GM18507 (cell line): Measurements from ENCODE around the gene MACF1.

Experiments used
- DNase-seq: peaks from one replicate; pipeline ENCODE4 v3.0.0; 2011; ENCODE audit warnings: low read depth; ENCODE audit not compliant: insufficient read length; ENCODE audit errors: extremely low spot score
- FAIRE-seq: peaks from 2 replicates; lab custom pipeline; 2011; peaks lifted over from hg19 to GRCh38; lab: Jason Lieb, UNC

The MACF1 gene

DNA sequence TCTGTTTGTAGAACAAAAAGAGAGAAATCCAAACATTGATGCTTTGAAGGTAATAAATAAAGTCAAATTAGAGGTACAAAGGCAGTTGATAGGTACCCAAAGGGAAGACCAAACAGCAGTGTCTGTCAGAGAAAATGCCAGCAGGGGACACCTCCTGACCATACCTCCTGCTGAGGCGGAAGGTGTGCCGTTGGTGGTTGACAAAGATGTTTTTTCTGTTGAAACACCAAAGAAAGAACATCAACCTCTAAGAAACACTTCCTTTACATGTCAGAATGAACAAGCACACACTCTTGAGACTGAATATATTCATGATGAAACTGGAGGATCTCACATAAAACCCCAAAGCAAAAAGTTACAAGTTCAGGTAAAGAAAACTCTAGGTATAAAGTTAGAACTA lies 128.3 kb downstream of the MACF1 start:
- FAIRE-seq (no peak), DNase-seq (no peak)

DNA sequence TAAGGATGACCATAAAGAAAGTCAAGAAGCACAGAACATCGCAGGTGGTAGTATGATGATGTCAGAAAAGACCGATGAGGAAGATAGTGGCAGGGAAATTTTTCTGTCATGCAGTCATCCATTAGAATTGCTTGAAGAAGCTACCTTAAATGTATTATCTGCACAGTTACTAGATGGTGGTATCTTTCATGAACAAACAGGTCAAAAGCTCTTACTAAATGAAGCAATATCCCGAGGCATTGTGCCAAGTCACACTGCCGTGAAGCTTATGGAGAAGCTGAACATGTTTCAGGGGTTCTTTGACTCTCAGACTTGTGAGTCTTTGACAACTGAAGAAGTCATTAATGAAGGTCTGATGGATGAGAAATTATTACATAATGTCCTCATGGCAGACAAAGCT lies 128.8 kb downstream of the MACF1 start:
- FAIRE-seq (no peak), DNase-seq (no peak)

DNA sequence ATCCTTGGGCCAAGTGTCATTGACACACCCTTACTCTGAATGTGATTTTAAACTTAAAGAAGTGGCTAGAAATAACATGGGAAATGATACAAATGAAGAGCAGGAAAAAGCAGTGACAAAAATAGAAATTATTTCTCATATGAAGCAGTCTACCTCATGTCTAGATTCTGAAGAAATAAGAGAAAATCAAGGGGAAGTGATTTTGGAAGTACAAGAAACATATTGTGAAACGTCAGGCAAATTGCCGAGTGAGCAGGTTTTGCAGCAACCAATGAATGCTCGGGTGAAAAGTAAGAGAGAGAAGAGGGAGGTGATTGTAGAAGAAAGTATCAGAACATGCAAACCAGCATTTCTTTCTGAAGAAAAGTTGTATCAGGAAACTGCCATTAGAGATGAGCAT lies 130.7 kb downstream of the MACF1 start:
- FAIRE-seq, result no peak
- DNase-seq, result no peak

DNA sequence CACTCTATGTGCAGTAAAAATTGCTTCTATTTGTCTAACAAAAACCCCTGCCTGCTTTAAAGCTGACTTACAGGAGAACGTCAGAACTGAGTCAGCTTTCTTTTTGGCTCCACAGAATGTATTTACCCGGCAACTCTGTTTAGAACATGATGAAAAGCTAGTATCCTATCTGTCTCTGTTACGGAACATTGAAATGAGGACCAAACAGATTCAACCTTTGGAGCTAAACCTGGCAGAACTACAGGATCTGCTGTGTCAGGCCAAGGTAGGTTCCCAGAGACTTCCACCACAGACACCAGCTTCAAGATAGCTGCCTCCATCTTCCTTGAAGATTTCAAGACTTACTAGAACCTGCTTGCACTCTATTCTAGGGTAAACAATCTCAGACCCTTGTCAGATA lies 132.6 kb downstream of the MACF1 start:
- DNase-seq (no peak), FAIRE-seq (no peak)

DNA sequence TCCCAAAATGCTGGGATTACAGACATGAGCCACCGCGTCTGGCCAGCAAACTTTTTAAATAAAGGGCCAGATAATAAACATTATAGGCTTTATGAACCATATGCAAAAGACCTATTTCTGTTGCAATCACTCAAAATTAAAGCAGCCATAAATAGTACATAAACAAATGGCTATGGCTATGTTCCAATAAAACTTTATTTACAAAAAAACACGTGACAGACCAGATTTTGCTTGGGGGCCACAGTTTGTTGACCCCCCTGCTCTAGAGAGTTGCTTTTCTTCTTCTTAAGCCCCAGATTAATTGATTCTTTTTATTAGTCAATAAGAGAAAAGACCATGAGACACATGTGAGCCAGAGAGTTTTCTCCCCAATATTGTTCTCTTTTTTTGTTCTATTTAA lies 138.3 kb downstream of the MACF1 start:
- FAIRE-seq, result no peak
- DNase-seq, result no peak

DNA sequence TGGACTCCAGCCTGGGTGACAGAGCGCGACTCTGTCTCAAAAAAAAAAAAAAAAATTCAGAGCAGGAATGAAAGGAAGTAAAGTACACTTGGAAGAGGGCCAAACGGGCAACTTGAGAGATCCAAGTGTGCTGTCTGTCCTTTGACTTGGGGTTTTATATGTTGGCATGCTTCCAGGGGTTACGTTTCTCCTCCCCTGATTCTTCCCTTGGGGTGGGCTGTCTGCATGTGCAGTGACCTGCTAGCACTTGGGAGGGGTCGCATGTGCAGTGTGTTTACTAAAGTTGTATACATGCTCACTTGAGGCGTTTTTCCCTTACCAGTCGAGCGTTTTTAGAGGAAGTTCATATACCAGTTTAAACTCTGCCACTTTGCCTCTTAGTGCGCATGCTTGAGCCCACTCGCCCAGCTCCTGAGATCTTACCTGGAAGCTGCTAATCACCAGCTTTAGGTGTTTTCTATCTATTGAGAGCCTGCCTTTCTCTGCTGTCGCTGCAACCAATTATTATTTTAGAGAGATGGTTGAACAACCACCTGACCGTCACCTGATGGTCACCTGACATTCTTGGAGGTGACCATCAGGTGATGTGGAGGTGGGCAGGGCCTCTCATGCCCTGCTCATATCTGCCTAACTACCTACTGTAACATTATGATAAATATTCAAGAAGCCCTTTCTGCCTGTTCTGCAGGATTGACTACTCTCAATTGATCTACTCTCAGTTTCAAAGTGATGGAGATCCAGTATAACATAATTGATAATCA lies 140.1 kb downstream of the MACF1 start:
- no peak for DNase-seq
- FAIRE-seq, result no peak

DNA sequence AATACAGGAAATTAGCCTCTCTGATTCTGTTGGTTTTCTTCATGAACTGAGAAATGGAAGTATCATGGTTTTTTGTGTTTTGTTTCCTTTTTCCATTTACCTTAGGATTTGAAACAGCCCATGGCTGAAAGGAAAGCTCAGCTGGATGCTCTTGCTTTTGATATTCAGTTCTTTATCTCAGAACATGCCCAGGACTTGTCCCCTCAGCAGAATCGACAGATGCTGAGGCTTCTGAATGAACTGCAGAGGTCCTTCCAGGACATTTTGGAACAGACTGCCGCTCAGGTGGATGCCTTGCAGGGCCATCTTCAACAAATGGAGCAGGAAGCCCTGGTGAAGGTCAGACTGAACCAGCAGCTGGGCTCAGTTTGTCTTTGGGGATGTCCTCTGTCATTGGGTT lies 142.4 kb downstream of the MACF1 start:
- DNase-seq (no peak), FAIRE-seq (no peak)

DNA sequence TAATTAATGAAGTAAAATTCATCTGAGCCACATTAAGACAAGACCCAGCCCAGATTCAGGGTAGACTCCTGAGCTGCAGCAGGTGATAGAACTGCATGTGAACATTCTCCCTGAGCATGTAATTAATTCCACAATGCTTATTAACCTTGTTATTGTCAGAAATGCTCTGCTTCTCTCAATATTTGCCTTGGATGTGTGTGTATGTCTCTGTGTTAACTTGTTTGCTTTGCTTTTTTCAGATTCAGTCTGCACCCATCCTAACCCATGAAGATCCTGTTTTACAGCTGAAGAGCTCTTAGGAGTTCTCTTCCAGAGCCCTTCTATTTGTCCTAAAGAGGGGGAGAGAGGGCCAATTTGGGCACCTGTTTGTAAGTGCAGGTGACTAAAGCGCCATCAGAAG lies 143.8 kb downstream of the MACF1 start:
- DNase-seq (no peak), FAIRE-seq (no peak)

DNA sequence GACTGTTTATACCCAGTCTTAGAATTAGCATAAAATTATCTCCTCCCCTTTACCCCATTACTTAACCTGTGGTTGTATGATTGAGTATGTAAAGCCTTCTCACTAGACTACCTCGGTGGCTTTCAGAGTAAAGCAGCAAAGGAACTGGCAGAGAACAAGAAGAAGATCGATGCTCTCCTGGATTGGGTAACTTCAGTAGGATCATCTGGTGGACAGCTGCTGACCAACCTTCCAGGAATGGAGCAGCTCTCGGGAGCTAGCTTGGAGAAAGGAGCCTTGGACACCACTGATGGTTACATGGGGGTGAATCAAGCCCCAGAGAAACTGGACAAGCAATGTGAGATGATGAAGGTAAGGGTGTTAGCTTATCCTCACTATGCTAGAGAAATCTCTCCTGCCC lies 148.4 kb downstream of the MACF1 start:
- FAIRE-seq (no peak), DNase-seq (no peak)

DNA sequence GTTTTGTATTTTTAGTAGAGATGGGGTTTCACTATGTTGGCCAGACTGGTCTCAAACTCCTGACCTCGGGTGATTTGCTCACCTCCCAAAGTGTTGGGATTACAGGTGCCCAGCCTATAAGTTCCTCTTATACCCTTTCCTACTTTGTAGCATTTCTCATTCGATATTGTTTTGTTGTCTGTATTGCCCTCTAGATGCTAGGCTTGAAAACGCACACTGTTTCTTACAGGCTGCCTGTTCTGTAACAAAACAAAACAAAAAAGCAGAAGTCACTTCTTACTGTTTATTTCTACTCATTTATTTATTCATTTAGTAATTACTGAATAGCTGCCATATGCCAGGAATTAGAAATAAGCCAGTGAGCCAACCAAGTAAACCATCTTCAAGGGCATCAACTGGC lies 150.1 kb downstream of the MACF1 start:
- DNase-seq, result no peak
- FAIRE-seq, result no peak

DNA sequence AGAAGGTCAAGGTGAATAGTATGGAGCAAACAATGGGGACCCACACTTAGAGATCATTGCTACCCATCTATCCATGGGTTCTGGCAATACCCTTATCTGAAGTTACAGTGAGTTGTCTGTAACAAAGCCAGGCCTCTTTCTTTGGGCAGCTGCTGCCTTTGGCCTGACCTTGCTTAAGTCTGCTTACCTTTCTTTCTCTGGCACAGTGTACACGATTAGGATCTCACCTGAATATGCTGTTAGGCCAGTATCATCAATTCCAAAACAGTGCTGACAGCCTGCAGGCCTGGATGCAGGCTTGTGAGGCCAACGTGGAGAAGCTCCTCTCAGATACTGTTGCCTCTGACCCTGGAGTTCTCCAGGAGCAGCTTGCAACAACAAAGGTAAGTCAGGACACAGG lies 154.0 kb downstream of the MACF1 start:
- FAIRE-seq, result no peak
- no peak for DNase-seq

DNA sequence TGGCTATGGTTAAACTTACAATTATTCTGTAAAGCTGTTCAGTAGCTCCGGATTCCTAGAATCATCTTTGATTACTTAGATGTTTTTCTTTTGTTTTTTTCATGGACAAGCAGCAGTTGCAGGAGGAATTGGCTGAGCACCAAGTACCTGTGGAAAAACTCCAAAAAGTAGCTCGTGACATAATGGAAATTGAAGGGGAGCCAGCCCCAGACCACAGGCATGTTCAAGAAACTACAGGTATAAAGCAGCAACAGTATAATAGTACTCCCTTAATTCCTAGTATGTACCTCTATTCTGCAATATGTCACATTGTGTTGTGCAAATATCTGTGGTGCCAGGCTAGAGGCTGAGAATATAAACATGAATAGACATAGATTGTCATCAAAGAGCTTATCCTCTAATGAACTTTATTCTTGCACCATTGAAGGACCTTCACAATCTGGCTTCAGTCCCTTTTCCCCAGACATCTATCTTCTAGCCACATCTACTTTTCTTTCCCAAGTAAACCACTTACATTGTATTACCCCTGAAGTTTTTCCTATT lies 154.6 kb downstream of the MACF1 start:
- FAIRE-seq (no peak), DNase-seq (no peak)

DNA sequence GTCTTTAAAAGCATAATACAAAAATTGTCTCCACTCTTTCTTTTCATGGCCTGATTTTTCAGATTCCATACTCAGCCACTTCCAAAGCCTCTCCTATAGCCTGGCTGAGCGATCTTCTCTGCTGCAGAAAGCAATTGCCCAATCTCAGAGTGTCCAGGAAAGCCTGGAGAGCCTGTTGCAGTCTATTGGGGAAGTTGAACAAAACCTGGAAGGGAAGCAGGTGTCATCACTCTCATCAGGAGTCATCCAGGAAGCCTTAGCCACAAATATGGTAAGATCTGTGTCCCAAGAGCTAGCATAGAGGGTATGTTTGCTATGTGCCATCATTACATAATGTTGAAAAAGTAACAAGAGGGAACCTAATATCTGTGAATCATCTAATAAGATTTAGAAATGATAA lies 156.2 kb downstream of the MACF1 start:
- FAIRE-seq (no peak), DNase-seq (no peak)

DNA sequence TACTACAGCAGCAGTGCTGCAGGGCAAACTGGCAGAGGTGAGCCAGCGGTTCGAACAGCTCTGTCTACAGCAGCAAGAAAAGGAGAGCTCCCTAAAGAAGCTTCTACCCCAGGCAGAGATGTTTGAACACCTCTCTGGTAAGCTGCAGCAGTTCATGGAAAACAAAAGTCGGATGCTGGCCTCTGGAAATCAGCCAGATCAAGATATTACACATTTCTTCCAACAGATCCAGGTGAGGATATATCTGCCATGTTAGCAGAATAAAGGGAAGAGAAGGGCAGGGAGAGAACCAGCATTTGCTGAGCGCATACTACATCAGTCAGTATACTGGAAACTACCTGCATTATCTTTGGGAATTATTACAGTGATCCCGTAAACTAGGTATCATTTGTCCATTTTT lies 157.0 kb downstream of the MACF1 start:
- DNase-seq (no peak), FAIRE-seq (peak; percentile 15)

DNA sequence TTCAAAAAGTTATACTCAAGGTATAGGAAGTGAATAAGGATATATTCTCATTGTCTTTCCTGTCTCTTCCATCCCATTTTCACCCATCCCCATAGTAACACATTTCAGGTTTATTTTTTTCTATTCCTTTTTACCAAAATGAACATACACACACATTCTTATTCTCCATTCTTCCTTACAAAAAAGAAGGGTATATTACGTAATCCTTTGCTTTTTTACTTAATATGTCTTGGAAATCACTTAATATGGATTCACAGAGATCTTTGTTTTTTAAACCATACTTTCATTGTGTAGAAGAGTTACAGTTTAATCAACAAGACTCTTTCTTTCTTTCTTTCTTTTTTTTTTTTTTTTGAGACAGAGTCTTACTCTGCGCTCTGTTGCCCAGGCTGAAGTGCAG lies 158.8 kb downstream of the MACF1 start:
- DNase-seq (no peak), FAIRE-seq (no peak)

DNA sequence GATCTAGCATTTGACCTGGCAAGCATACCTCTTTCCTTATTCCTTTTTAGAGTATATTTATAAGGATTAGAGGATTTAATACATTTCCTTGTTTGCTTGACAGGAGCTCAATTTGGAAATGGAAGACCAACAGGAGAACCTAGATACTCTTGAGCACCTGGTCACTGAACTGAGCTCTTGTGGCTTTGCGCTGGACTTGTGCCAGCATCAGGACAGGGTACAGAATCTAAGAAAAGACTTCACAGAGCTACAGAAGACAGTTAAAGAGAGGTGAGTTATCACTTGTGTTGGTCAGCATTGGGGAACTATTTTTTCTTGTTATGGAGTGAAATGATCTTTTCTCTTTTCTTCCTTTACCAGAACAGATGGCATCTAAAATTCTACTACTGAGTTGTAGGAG lies 163.6 kb downstream of the MACF1 start:
- FAIRE-seq, result no peak
- DNase-seq, result no peak

DNA sequence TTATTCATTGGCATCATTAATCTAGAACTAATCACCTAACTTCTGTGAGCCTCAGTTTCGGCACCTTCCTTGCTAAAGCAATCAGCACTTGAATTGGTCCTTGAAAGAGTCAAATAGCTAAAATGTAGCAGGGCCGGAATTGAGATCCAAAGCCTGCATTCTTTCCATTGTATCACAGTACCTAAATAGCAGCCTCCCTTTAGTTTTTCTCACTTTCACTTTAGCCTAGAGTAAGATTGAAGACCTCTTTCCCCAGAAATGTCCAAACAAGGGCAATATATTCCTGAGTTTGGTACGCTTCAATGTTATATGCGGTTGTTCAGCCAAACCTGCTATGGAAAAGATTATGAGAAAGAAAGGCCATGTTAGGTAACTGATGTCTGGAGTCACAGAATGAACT lies 165.1 kb downstream of the MACF1 start:
- FAIRE-seq (no peak), DNase-seq (no peak)

DNA sequence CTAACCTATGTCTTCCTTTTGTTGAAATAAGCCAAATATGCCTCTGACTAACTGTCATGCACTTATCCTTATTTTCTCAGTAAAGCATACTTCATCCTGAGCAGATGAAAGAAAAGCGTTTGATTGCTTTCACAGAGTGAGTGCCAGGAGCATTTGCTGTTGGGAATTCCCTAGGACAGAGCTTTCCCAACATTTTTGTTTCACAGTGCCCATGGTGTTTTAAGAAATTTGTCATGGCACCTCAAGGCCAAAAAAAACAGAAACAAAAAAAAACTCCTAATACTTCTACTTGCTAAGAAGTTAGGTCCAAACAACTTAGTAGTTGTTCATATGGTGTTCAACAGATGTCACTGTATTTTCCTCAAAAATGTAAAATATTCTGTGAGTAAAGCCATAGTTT lies 166.1 kb downstream of the MACF1 start:
- DNase-seq, result no peak
- FAIRE-seq, result no peak

DNA sequence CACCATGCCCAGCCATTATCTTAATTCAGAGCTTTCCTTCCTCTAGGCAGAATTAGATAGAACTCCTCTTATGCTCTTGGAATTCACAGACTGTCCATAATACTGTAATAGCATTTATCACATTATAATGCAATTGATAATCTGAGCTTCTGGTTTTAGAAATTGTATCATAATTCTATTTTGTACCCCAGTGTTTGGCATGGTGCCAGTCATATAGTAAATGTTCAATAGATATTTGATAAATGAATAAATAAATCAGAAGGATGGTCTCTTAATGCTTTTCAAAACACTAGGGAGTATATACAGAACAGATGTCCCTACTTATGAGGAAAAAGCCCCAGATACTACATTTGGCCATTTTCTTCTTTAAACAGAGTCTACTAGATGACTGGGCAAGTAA lies 167.6 kb downstream of the MACF1 start:
- no peak for DNase-seq
- no peak for FAIRE-seq

DNA sequence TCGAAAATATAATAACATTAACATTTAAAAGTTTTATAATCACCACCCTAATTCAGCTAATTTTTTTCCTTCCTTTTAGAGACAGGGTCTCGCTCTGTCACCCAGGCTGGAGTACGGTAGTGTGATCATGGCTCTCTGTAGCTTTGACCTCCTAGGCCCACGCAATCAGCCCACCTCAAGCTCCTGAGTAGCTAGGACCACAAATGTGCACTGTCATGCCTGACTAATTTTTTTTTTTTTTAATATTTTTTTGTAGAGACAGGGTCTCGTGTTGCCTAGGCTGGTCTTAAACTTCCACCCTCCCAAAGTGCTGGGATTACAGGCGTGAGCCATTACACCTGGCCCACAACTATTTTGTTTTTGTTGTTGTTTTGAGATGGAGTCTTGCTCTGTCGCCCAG lies 172.2 kb downstream of the MACF1 start:
- FAIRE-seq (no peak), DNase-seq (no peak)

DNA sequence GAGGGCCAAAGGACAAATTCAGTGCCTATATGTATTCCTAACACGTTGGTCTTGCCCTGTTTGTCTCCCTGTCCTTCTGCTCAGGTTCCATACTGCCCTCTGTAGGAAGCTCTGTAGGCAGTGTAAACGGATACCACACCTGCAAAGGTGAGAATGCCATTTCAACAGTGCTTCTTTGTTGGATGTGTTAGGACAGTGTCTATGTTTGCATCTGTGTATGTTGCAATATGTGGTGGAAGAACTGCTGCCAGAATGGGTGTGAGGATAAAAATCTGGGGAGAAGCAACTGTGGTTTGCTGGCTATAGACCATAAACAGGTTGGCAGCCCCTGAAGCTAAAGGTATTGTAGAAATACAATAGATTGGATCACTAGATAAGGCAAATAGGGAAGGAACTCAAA lies 173.9 kb downstream of the MACF1 start:
- FAIRE-seq (peak; percentile 49), DNase-seq (no peak)

DNA sequence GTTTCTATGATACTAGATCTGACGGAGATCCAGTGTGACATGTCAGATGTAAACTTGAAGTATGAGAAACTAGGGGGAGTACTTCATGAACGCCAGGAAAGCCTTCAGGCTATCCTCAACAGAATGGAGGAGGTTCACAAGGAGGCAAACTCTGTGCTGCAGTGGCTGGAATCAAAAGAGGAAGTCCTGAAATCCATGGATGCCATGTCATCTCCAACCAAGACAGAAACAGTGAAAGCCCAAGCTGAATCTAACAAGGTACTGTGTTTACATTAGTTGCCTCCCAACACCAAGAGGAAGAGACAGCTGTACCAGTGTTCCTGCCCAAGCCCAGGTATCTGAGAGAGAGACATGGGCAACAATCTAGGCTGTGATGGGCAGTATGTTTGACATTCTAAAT lies 174.7 kb downstream of the MACF1 start:
- FAIRE-seq (no peak), DNase-seq (no peak)
